AG04450 (cell line): ENCODE results near the gene MYO10. TPM values are rescaled to one million over a fixed set of nuclear protein-coding genes. Genes with fewer than 3 reads are reported as not detected.

Experiments used
- CTCF ChIA-PET: fragments of 300-600, 350-600 bp; formaldehyde crosslinking; extraction: SDS; loops from one replicate; lab custom pipeline; 2022; ENCODE audit warnings: antibody characterized with exemption, inconsistent platforms; lab: Charles Lee
- POLR2A ChIA-PET: fragments of 350-600 bp; formaldehyde crosslinking; extraction: SDS; loops from one replicate; lab custom pipeline; 2021; ENCODE audit warnings: antibody characterized with exemption, inconsistent platforms; lab: Yijun Ruan, JAX
- DNase-seq: peaks from one replicate; pipeline ENCODE4 v3.0.0-alpha.2; 2011; ENCODE audit warnings: low read depth, low spot score
- H3K27ac ChIP-seq: one replicate; pipeline ENCODE4 v1.5.1; 2012; ENCODE audit warnings: low read depth, low read length, control low read depth
- H3K27me3 ChIP-seq: one replicate; pipeline ENCODE4 v1.6.0; 2012; ENCODE audit warnings: low read length; ENCODE audit not compliant: control insufficient read depth, insufficient read depth
- H3K4me3 ChIP-seq: 2 replicates; pipeline ENCODE4 v1.5.1; 2011; ENCODE audit warnings: mild to moderate bottlenecking, low read depth, low read length, control low read depth
- H3K9me3 ChIP-seq: 2 replicates; pipeline ENCODE4 v1.5.1; 2012; ENCODE audit warnings: low read length; ENCODE audit not compliant: control insufficient read depth, insufficient read depth
- CTCF ChIP-seq: IDR thresholded peaks from 2 replicates; pipeline ENCODE4 v1.5.1; 2011; ENCODE audit warnings: low read depth, low read length, control low read depth, inconsistent platforms
- polyA plus RNA-seq: library from polyadenylated mRNA; depleted of rRNA; stranded (reverse); fragments of >200 nt; gene quantifications from 2 replicates; pipeline ENCODE4 v1.2.3, GENCODE V29; 2011

MYO10 gene
- polyA plus RNA-seq, 1 experiment: 37.0 TPM

- TF ChIP-seq CTCF: no peak
- no peak for DNase-seq
- POLR2A ChIA-PET: interaction anchor here (0.7 to 1.3 kb wide), 2 partner anchors 32 to 47 kb away, joined by 6 read pairs; partner anchors contain the start of gene MYO10
These were observed 47.4 kb downstream of the MYO10 start for GRCh38 chr5:16888694-16889124.

GRCh38 chr5:16886793-16887345 lies 49.2 kb downstream of the MYO10 start:
- no peaks in the 10 kb centered on the region for H3K27me3 ChIP-seq
- no peaks in the 10 kb centered on the region for H3K9me3 ChIP-seq
- ChIA-PET CTCF (interaction anchor here (1.4 to 1.6 kb wide), 3 partner anchors 246 to 303 kb away, joined by 4 to 9 read pairs (median 9); no protein-coding TSS in a partner anchor), POLR2A (interaction anchor here (1.2 to 1.3 kb wide), 2 partner anchors 16 to 31 kb away, joined by 3 to 5 read pairs; no protein-coding TSS in a partner anchor)
- no peak for TF ChIP-seq CTCF
- peak overlapping the region; percentile 86 for H3K27ac ChIP-seq
- no peak overlapping the region for H3K4me3 ChIP-seq
- DNase-seq: no peak

More at GRCh38 chr5:16888694-16889124, 47.4 kb downstream of the MYO10 start:
- H3K27ac ChIP-seq: peak overlapping the region; percentile 43
- H3K27me3 ChIP-seq: no peaks in the 10 kb centered on the region
- no peaks in the 10 kb centered on the region for H3K9me3 ChIP-seq
- CTCF ChIA-PET: interaction anchor here (1.3 to 1.4 kb wide), 3 partner anchors 98 to 302 kb away, joined by 3 to 4 read pairs (median 4); no protein-coding TSS in a partner anchor
- H3K4me3 ChIP-seq: no peak overlapping the region

GRCh38 chr5:16886366-16886736 lies 49.7 kb downstream of the MYO10 start:
- CTCF ChIA-PET: interaction anchor here (1.4 to 1.6 kb wide), 3 partner anchors 246 to 304 kb away, joined by 4 to 9 read pairs (median 9); no protein-coding TSS in a partner anchor
- H3K4me3 ChIP-seq: no peak overlapping the region
- TF ChIP-seq CTCF: no peak
- DNase-seq: peak; percentile 39
- H3K27ac ChIP-seq: peak overlapping the region; percentile 86
- no peaks in the 10 kb centered on the region for H3K9me3 ChIP-seq
- H3K27me3 ChIP-seq: no peaks in the 10 kb centered on the region
- POLR2A ChIA-PET: interaction anchor here (1.2 to 1.3 kb wide), 2 partner anchors 15 to 30 kb away, joined by 3 to 5 read pairs; no protein-coding TSS in a partner anchor

- ChIA-PET CTCF (interaction anchor here (1.4 to 1.6 kb wide), 3 partner anchors 247 to 304 kb away, joined by 4 to 9 read pairs (median 9); no protein-coding TSS in a partner anchor), POLR2A (interaction anchor here (1.2 to 1.3 kb wide), 2 partner anchors 15 to 30 kb away, joined by 3 to 5 read pairs; no protein-coding TSS in a partner anchor)
- TF ChIP-seq CTCF: no peak
- Histone ChIP-seq H3K27me3 (no peaks in the 10 kb centered on the region), H3K27ac (peak overlapping the region; percentile 78), H3K4me3 (no peak overlapping the region), H3K9me3 (no peaks in the 10 kb centered on the region)
- no peak for DNase-seq
These were observed 50.3 kb downstream of the MYO10 start for GRCh38 chr5:16885635-16886365.
